ENCODE measurements around the gene KCNT1. TPM values are rescaled to one million over a fixed set of nuclear protein-coding genes. Genes with fewer than 3 reads are reported as not detected.

The KCNT1 gene
- polyA plus RNA-seq, 1 donor (not counting 4 experiments of a cell fraction or from before 2014, with no cell fraction given) = not detected

DNA sequence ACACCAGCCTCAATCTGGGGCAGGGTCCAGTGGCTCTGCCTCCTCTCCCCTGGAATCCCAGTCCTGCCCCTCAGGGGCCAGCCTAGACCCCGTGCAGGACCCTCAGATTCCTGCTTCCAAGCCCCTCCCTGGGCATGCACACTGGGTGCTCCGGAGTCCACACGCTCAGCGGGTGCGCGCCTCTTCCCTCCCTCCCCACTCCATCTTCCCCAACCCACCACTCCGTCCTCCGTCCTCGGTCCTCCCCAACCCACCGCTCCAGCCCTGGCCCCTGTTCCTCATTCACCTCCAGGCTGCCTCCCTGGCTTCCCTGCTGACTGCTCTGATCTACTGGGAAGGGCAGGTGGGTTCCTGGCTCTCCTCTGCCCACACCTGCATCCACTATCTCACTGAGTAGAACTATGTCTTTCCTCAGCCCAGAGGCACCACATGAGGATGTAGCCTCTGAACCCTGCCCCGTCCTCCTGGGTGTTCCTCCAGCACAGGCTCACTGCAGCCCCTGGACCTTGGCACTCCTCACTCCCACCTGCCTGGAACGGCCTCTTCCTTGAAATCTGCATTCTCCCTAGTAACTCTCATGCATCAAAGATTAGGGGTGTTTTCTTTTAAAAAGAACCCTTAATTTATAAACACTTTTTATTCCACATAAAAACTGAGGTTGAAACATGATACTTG is 112.6 kb downstream of the KCNT1 start:
- Histone ChIP-seq H3K4me1 (ENCODE audit: control insufficient read depth, extremely low read depth, insufficient read depth, low read length) (no peaks in the 10 kb centered on the region), H3K36me3 (ENCODE audit: control insufficient read depth in 2 of 2, extremely low read depth in 1 of 2, insufficient read depth in 2 of 2, low read length in 2 of 2) (peaks cover 21 to 32% of the 10 kb centered on the region in 2 experiments)
- dilution Hi-C loops (cut with MboI; ENCODE audit: extremely low pct_ligation_motif_present, low sequenced_read_pairs) = no loop called here

DNA sequence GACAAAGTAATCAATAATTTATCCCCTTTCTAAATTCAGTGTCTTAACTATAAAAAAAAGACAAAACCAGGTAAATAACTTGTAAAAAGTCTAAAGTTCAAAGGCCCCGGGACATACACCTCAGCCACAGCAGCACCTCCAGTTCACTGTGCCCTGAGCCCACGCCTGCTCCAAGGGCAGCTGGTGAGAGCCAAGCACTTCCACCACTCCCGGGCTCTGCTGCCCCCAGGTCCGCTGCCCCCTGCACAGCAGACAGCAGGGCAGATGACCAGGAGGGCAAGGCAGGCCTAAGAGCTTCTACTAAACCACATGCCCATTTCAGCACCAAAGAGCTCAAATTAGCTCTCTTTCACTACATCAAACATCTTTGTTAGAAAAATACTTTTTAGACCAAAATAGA is 113.4 kb downstream of the KCNT1 start:
- Histone ChIP-seq H3K79me2 (ENCODE audit: control insufficient read depth, insufficient read depth, low read length) (no peaks in the 10 kb centered on the region), H3K27me3 (ENCODE audit: control insufficient read depth, extremely low read depth, insufficient read depth, low read length) (no peaks in the 10 kb centered on the region), H3K9ac (ENCODE audit: control insufficient read depth, extremely low read depth, insufficient read depth, low read length) (no peak overlapping the region), H2AFZ (ENCODE audit: control insufficient read depth, low read length) (no peak overlapping the region), H4K20me1 (ENCODE audit: control insufficient read depth, extremely low read depth, insufficient read depth, low read length) (no peaks in the 10 kb centered on the region), H3K9me1 (ENCODE audit: control insufficient read depth, extremely low read depth, insufficient read depth, low read length) (no peaks in the 10 kb centered on the region), H3K4me1 (ENCODE audit: control insufficient read depth, extremely low read depth, insufficient read depth, low read length) (no peaks in the 10 kb centered on the region), H3K27ac (ENCODE audit: control insufficient read depth, insufficient read depth, low read length) (no peak overlapping the region), H3K36me3 (ENCODE audit: control insufficient read depth in 2 of 2, extremely low read depth in 1 of 2, insufficient read depth in 2 of 2, low read length in 2 of 2) (peaks cover 19 to 29% of the 10 kb centered on the region in 2 experiments), H3K4me2 (ENCODE audit: control insufficient read depth, extremely low read depth, insufficient read depth, low read depth, low read length) (no peak overlapping the region), H3K9me3 (ENCODE audit: control insufficient read depth, low read depth, low read length) (no peaks in the 10 kb centered on the region), H3K4me3 (ENCODE audit: control insufficient read depth in 2 of 3, extremely low read depth in 1 of 3, insufficient read depth in 2 of 3, low read depth in 1 of 3, low read length in 3 of 3) (no peak overlapping the region)
- no peak for TF ChIP-seq EZH2 (IDR thresholded peaks at IDR 0.05; ENCODE audit: low read length)
- TF ChIP-seq, protein P1, sequence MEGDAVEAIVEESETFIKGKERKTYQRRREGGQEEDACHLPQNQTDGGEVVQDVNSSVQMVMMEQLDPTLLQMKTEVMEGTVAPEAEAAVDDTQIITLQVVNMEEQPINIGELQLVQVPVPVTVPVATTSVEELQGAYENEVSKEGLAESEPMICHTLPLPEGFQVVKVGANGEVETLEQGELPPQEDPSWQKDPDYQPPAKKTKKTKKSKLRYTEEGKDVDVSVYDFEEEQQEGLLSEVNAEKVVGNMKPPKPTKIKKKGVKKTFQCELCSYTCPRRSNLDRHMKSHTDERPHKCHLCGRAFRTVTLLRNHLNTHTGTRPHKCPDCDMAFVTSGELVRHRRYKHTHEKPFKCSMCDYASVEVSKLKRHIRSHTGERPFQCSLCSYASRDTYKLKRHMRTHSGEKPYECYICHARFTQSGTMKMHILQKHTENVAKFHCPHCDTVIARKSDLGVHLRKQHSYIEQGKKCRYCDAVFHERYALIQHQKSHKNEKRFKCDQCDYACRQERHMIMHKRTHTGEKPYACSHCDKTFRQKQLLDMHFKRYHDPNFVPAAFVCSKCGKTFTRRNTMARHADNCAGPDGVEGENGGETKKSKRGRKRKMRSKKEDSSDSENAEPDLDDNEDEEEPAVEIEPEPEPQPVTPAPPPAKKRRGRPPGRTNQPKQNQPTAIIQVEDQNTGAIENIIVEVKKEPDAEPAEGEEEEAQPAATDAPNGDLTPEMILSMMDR (optimal IDR thresholded peaks at IDR 0.05 in 1 of 3, IDR thresholded peaks at IDR 0.05 in 1 of 3, conservative IDR thresholded peaks at IDR 0.05 in 1 of 3; ENCODE audit: extremely low read depth in 1 of 3, insufficient read depth in 2 of 3, low read length in 3 of 3) = no peak
- dilution Hi-C loops (cut with MboI; ENCODE audit: extremely low pct_ligation_motif_present, low sequenced_read_pairs) = no loop called here
- DNase-seq (ENCODE audit: low read depth, low spot score) (no peak), FAIRE-seq (no peak)

More for the DNA sequence above, 112.6 kb downstream of the KCNT1 start:
- H3K79me2 ChIP-seq (ENCODE audit: control insufficient read depth, insufficient read depth, low read length) = no peaks in the 10 kb centered on the region
- no peaks in the 10 kb centered on the region for H3K9me3 ChIP-seq (ENCODE audit: control insufficient read depth, low read depth, low read length)
- no peak for DNase-seq (ENCODE audit: low read depth, low spot score)
- H2AFZ ChIP-seq (ENCODE audit: control insufficient read depth, low read length) = no peak overlapping the region
- no peak overlapping the region for H3K27ac ChIP-seq (ENCODE audit: control insufficient read depth, insufficient read depth, low read length)
- no peak overlapping the region for H3K4me2 ChIP-seq (ENCODE audit: control insufficient read depth, extremely low read depth, insufficient read depth, low read depth, low read length)
- no peak for FAIRE-seq
- no peak overlapping the region for H3K9ac ChIP-seq (ENCODE audit: control insufficient read depth, extremely low read depth, insufficient read depth, low read length)
- H3K27me3 ChIP-seq (ENCODE audit: control insufficient read depth, extremely low read depth, insufficient read depth, low read length) = no peaks in the 10 kb centered on the region
- H3K4me3 ChIP-seq (ENCODE audit: control insufficient read depth in 2 of 3, extremely low read depth in 1 of 3, insufficient read depth in 2 of 3, low read depth in 1 of 3, low read length in 3 of 3) = no peak overlapping the region
- H4K20me1 ChIP-seq (ENCODE audit: control insufficient read depth, extremely low read depth, insufficient read depth, low read length) = no peaks in the 10 kb centered on the region
- TF ChIP-seq, protein P1 (optimal IDR thresholded peaks at IDR 0.05 in 1 of 3, IDR thresholded peaks at IDR 0.05 in 1 of 3, conservative IDR thresholded peaks at IDR 0.05 in 1 of 3; ENCODE audit: extremely low read depth in 1 of 3, insufficient read depth in 2 of 3, low read length in 3 of 3) = no peak
- no peak for TF ChIP-seq EZH2 (IDR thresholded peaks at IDR 0.05; ENCODE audit: low read length)
- no peaks in the 10 kb centered on the region for H3K9me1 ChIP-seq (ENCODE audit: control insufficient read depth, extremely low read depth, insufficient read depth, low read length)

Data from keratinocyte (primary cell).